HG03571 (cell line): ENCODE measurements around the gene CCDC93.
"Not testable (repeated sequence)": the region's sequence is repeated elsewhere in the genome, so short reads cannot be mapped to it uniquely, and the experiment has no call there.

ENCODE experiments used
- ATAC-seq: cut with Tn5 transposase; IDR thresholded peaks from one replicate; pipeline ENCODE4 v1.9.1; 2021; ENCODE audit not compliant: unreplicated experiment

Gene CCDC93

GRCh38 chr2:117957616-117958015 lies 56.3 kb downstream of the CCDC93 start:
- ATAC-seq, result no peak

GRCh38 chr2:117956036-117956796 lies 57.7 kb downstream of the CCDC93 start:
- ATAC-seq, result no peak

- ATAC-seq, result no peak
Measured at GRCh38 chr2:117953231-117953630, 60.6 kb downstream of the CCDC93 start.

GRCh38 chr2:117952701-117953100 lies 61.2 kb downstream of the CCDC93 start:
- ATAC-seq, result no peak

- ATAC-seq, result no peak
Measured at GRCh38 chr2:117952228-117952627, 61.6 kb downstream of the CCDC93 start.

GRCh38 chr2:117949806-117950205 lies 64.1 kb downstream of the CCDC93 start:
- no peak for ATAC-seq

- no peak for ATAC-seq
Measured at GRCh38 chr2:117948615-117949014, 65.3 kb downstream of the CCDC93 start.

- no peak for ATAC-seq
Measured at GRCh38 chr2:117945296-117945695, 68.6 kb downstream of the CCDC93 start.

- ATAC-seq, result no peak
Measured at GRCh38 chr2:117944816-117945215, 69.1 kb downstream of the CCDC93 start.

GRCh38 chr2:117943013-117943672 lies 70.7 kb downstream of the CCDC93 start:
- no peak for ATAC-seq

- no peak for ATAC-seq
Measured at GRCh38 chr2:117942551-117942950, 71.3 kb downstream of the CCDC93 start.

- no peak for ATAC-seq
Measured at GRCh38 chr2:117941693-117942092, 72.2 kb downstream of the CCDC93 start.

- ATAC-seq, result no peak
Measured at GRCh38 chr2:117940436-117940835, 73.4 kb downstream of the CCDC93 start.

- ATAC-seq, result no peak
Measured at GRCh38 chr2:117938611-117939010, 75.3 kb downstream of the CCDC93 start.

- ATAC-seq, result no peak
Measured at GRCh38 chr2:117936871-117937428, 76.9 kb downstream of the CCDC93 start.

- no peak for ATAC-seq
Measured at GRCh38 chr2:117935954-117936353, 77.9 kb downstream of the CCDC93 start.

GRCh38 chr2:117935456-117935855 lies 78.4 kb downstream of the CCDC93 start:
- ATAC-seq, result no peak

- ATAC-seq, result no peak
Measured at GRCh38 chr2:117933884-117934354, 80.0 kb downstream of the CCDC93 start.

GRCh38 chr2:117931978-117932377 lies 81.9 kb downstream of the CCDC93 start:
- no peak for ATAC-seq

- no peak for ATAC-seq
Measured at GRCh38 chr2:117931266-117931665, 82.6 kb downstream of the CCDC93 start.

- no peak for ATAC-seq
Measured at GRCh38 chr2:117930775-117931174, 83.1 kb downstream of the CCDC93 start.

GRCh38 chr2:117923471-117923870 lies 90.4 kb downstream of the CCDC93 start:
- not testable (repeated sequence) for ATAC-seq
